ENCODE measurements around the gene PHTF2. TPM values are rescaled to one million over a fixed set of nuclear protein-coding genes. Genes with fewer than 3 reads are reported as not detected.
"Not testable (repeated sequence)": the region's sequence is repeated elsewhere in the genome, so short reads cannot be mapped to it uniquely, and the experiment has no call there.

Gene PHTF2
- total RNA-seq, 2 donors from 2014 or later = 15.4 to 20.6 TPM

DNA sequence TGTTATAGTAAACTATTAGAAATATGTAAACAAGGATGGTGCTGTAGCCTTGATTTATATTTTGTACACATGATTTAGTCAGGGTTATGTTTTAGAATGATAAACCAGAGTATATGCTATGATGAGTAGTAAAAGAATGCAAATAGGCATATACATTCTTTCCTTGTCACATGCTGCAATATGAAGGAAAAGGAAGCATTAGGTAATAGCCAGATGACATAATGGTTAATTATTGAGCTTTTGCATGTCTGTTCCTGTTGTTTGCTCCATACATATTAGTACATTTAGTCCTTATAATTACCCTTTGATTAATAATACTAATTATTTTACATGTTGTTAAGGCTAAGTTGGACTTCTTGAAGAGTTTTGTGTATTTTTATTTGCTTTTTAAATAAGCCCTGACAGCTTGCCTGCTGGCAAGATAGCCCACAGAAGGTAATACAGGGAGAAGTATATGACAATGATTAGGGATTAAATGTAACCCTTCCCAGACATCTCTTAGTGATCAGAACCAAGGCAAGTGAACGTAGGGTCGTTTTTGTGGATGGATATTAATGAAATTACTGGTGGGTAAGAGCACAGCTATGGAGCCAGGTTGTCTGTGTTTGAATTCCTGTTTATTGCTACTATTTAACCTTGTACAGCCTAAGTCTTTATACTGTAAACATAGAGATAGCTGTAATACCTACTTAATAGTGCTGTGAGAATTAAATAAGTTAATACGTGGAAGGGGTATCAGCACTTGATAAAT, 68.4 kb downstream of the PHTF2 start:
- H3K4me1 ChIP-seq (ENCODE audit: control insufficient read depth, insufficient read depth, low read length) = peaks cover 4% of the 10 kb centered on the region
- Mint-ChIP-seq H3K4me3 (no peak overlapping the region), H3K27me3 (ENCODE audit: insufficient read depth) (no peaks in the 10 kb centered on the region), H3K27ac (no peak overlapping the region), H3K36me3 (ENCODE audit: low read depth) (peaks cover 5% of the 10 kb centered on the region), H3K9me3 (peaks cover 6% of the 10 kb centered on the region), H3K4me1 (peaks cover 26% of the 10 kb centered on the region)
- H3K9me3 ChIP-seq (ENCODE audit: control insufficient read depth, low read length) = peaks cover 6% of the 10 kb centered on the region
- no peak for DNase-seq
- no peaks in the 10 kb centered on the region for H3K27me3 ChIP-seq (ENCODE audit: control insufficient read depth, insufficient read depth, low read length, poor library complexity, severe bottlenecking)
- TF ChIP-seq, protein P1, sequence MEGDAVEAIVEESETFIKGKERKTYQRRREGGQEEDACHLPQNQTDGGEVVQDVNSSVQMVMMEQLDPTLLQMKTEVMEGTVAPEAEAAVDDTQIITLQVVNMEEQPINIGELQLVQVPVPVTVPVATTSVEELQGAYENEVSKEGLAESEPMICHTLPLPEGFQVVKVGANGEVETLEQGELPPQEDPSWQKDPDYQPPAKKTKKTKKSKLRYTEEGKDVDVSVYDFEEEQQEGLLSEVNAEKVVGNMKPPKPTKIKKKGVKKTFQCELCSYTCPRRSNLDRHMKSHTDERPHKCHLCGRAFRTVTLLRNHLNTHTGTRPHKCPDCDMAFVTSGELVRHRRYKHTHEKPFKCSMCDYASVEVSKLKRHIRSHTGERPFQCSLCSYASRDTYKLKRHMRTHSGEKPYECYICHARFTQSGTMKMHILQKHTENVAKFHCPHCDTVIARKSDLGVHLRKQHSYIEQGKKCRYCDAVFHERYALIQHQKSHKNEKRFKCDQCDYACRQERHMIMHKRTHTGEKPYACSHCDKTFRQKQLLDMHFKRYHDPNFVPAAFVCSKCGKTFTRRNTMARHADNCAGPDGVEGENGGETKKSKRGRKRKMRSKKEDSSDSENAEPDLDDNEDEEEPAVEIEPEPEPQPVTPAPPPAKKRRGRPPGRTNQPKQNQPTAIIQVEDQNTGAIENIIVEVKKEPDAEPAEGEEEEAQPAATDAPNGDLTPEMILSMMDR (conservative IDR thresholded peaks at IDR 0.05) = no peak
- no peak overlapping the region for H3K4me3 ChIP-seq (ENCODE audit: low read length)
- H3K36me3 ChIP-seq (ENCODE audit: control insufficient read depth, insufficient read depth, low read length) = no peaks in the 10 kb centered on the region
- 94% methylated on average over 3 of the region's 3 CpGs; no CpG with 5 or more reads in 1 of the 2 experiments for WGBS, 2 experiments (ENCODE audit: insufficient coverage in 1 of 2, insufficient read length in 1 of 2)
- no peak overlapping the region for H3K27ac ChIP-seq (ENCODE audit: low read depth, low read length)
- H3K9ac ChIP-seq (ENCODE audit: extremely low read depth, low read length, poor library complexity, severe bottlenecking) = no peak overlapping the region

DNA sequence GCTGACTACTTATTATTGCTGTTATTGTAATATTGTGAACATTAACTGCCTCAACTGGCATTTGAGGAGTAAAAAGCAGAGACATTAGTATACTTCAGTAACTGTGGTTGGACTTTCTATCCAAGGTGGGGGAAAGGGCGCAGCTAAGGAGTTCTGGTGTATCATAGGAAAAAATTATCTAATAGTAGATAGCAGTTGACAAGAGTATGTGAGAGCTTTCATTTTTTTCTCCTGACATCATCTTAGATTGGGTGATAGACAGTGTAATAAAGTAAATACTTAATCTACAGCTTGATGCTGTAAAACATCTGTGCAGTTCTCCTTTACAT, 68.9 kb downstream of the PHTF2 start:
- peaks cover 9% of the 10 kb centered on the region for H3K36me3 Mint-ChIP-seq (ENCODE audit: low read depth)
- 100% methylated on average over 1 of the region's 1 CpG for whole genome bisulfite sequencing, 2 experiments (ENCODE audit: insufficient coverage in 1 of 2, insufficient read length in 1 of 2)
- peaks cover 24% of the 10 kb centered on the region for H3K4me1 Mint-ChIP-seq

DNA sequence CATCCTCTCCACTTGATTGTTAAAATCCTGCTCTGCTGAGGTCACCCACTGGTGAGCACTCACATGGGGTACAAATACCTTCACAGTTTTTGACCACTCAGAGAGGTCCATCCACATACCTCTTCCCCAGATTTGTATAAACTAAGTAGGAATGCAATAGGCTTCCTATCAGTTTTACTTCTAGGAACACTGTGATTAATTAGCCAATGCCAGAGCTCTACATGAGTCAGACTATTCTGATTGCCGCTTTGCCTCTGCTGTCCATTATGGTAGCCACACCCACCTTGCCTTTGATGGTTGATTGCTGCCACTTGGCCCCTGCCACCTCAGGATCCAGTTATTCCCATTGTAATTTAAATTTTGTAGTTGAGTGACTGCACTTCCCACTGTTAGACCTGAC, 73.7 kb downstream of the PHTF2 start:
- H3K27ac ChIP-seq (ENCODE audit: low read depth, low read length); H3K27ac Mint-ChIP-seq; H3K9me3 Mint-ChIP-seq; H3K9ac ChIP-seq (ENCODE audit: extremely low read depth, low read length, poor library complexity, severe bottlenecking); H3K9me3 ChIP-seq (ENCODE audit: control insufficient read depth, low read length); H3K4me1 ChIP-seq (ENCODE audit: control insufficient read depth, insufficient read depth, low read length); H3K27me3 ChIP-seq (ENCODE audit: control insufficient read depth, insufficient read depth, low read length, poor library complexity, severe bottlenecking); H3K36me3 ChIP-seq (ENCODE audit: control insufficient read depth, insufficient read depth, low read length); H3K27me3 Mint-ChIP-seq (ENCODE audit: insufficient read depth); DNase-seq; H3K4me1 Mint-ChIP-seq; H3K4me3 ChIP-seq (ENCODE audit: low read length); H3K4me3 Mint-ChIP-seq: not testable (repeated sequence)
- peaks cover 10% of the 10 kb centered on the region for H3K36me3 Mint-ChIP-seq (ENCODE audit: low read depth)
- WGBS, 2 experiments (ENCODE audit: insufficient coverage in 1 of 2, insufficient read length in 1 of 2) = 95 to 100% methylated on average over 1 of the region's 1 CpG

More for the DNA sequence above, 68.9 kb downstream of the PHTF2 start:
- H3K4me3 Mint-ChIP-seq = no peak overlapping the region
- no peak overlapping the region for H3K4me3 ChIP-seq (ENCODE audit: low read length)
- no peak for DNase-seq
- no peaks in the 10 kb centered on the region for H3K27me3 Mint-ChIP-seq (ENCODE audit: insufficient read depth)
- no peak overlapping the region for H3K9ac ChIP-seq (ENCODE audit: extremely low read depth, low read length, poor library complexity, severe bottlenecking)
- peaks cover 6% of the 10 kb centered on the region for H3K9me3 ChIP-seq (ENCODE audit: control insufficient read depth, low read length)
- no peaks in the 10 kb centered on the region for H3K27me3 ChIP-seq (ENCODE audit: control insufficient read depth, insufficient read depth, low read length, poor library complexity, severe bottlenecking)
- H3K36me3 ChIP-seq (ENCODE audit: control insufficient read depth, insufficient read depth, low read length) = no peaks in the 10 kb centered on the region
- no peak overlapping the region for H3K27ac Mint-ChIP-seq
- peaks cover 6% of the 10 kb centered on the region for H3K9me3 Mint-ChIP-seq
- H3K4me1 ChIP-seq (ENCODE audit: control insufficient read depth, insufficient read depth, low read length) = peaks cover 4% of the 10 kb centered on the region
- TF ChIP-seq, protein P1 (conservative IDR thresholded peaks at IDR 0.05) = no peak
- H3K27ac ChIP-seq (ENCODE audit: low read depth, low read length) = no peak overlapping the region

DNA sequence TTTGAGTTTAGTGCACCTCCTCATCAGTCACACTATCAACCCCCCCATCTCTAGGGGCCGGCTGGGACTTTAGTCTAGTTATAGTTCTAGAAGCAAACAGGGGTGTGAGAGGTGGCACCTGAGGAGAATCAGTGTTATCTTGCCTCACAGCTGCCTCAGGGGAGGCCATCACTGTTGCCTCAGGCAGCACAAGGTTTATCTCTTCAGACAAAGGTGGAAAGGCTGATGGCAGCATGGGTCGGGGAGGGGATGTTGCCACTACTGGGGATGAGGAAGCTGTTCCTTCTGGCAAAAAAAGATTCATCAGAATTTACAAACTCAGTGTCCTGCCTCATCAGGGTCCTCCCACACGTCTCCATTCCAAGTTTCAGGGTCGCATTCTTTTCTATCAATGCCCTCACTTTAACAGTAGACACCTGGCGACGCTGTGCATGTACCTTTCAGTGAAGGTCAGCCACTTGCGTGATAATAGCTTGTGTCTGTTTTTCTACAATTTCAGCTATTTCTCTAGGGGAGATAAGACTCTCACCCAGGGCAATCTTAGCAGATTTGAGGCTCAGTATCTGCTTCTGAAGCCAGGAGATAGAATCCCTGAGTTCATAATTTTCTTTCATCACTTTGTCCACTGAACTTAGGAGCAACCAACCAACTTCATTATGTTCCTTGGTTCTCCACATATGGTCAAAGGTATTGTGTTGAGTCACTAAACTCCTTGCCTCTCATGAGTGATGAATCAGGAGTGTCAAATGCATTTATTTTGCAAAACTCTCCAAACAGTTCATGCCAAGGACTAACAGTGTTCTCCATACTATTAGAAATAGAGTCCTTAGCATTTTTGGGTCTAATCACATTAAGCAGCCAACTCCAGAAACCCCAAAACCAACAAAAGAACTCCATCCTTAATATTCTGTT, 75.1 kb downstream of the PHTF2 start:
- peaks cover 12% of the 10 kb centered on the region for H3K36me3 Mint-ChIP-seq (ENCODE audit: low read depth)
- not testable (repeated sequence) for H3K27me3 ChIP-seq (ENCODE audit: control insufficient read depth, insufficient read depth, low read length, poor library complexity, severe bottlenecking)
- 84 to 100% methylated on average over 4 to 7 of the region's 7 CpGs for WGBS, 2 experiments (ENCODE audit: insufficient coverage in 1 of 2, insufficient read length in 1 of 2)

More for the DNA sequence above, 75.1 kb downstream of the PHTF2 start:
- H3K36me3 ChIP-seq (ENCODE audit: control insufficient read depth, insufficient read depth, low read length); H3K4me3 ChIP-seq (ENCODE audit: low read length); H3K4me3 Mint-ChIP-seq; H3K4me1 ChIP-seq (ENCODE audit: control insufficient read depth, insufficient read depth, low read length); H3K27me3 Mint-ChIP-seq (ENCODE audit: insufficient read depth); H3K27ac Mint-ChIP-seq; H3K4me1 Mint-ChIP-seq; H3K9ac ChIP-seq (ENCODE audit: extremely low read depth, low read length, poor library complexity, severe bottlenecking); H3K27ac ChIP-seq (ENCODE audit: low read depth, low read length); H3K9me3 Mint-ChIP-seq; H3K9me3 ChIP-seq (ENCODE audit: control insufficient read depth, low read length); DNase-seq: not testable (repeated sequence)
